NT2/D1 (cell line): ENCODE results near the gene FBXO42.

Experiments used
- DNase-seq: peaks from one replicate; pipeline ENCODE4 v3.0.0-alpha.2; 2011; ENCODE audit warnings: low read depth, low spot score
- H3K27me3 ChIP-seq: 2 replicates; pipeline ENCODE4 v1.6.0; 2011; ENCODE audit warnings: mild to moderate bottlenecking; ENCODE audit not compliant: insufficient read length, insufficient read depth
- H3K36me3 ChIP-seq: 2 replicates; pipeline ENCODE4 v1.6.1; 2011; ENCODE audit warnings: mild to moderate bottlenecking, low read length, mixed read lengths; ENCODE audit not compliant: insufficient read depth, insufficient read length
- H3K4me1 ChIP-seq: 2 replicates; pipeline ENCODE4 v1.5.1; 2011; ENCODE audit not compliant: insufficient read depth, insufficient read length
- H3K4me3 ChIP-seq: 2 replicates; pipeline ENCODE4 v1.5.1; 2011; ENCODE audit warnings: low read depth; ENCODE audit not compliant: insufficient read length
- H3K9ac ChIP-seq: 2 replicates; pipeline ENCODE4 v1.6.0; 2011; ENCODE audit warnings: low read depth; ENCODE audit not compliant: insufficient read length
- H3K9me3 ChIP-seq: 2 replicates; pipeline ENCODE4 v1.5.1; 2011; ENCODE audit warnings: mild to moderate bottlenecking, low read length; ENCODE audit not compliant: insufficient read depth
- SUZ12 ChIP-seq: IDR thresholded peaks from 2 replicates; pipeline ENCODE4 v1.6.1; 2011; ENCODE audit not compliant: insufficient read length, insufficient read depth; ENCODE audit errors: extremely low read depth
- YY1 ChIP-seq: IDR thresholded peaks from 2 replicates; pipeline ENCODE4 v1.6.1; 2011; ENCODE audit not compliant: insufficient read length, insufficient read depth
- ZNF274 ChIP-seq: IDR thresholded peaks from 2 replicates; pipeline ENCODE4 v1.6.1; 2011; ENCODE audit warnings: mild to moderate bottlenecking, low read depth, low read length

The FBXO42 gene

DNA sequence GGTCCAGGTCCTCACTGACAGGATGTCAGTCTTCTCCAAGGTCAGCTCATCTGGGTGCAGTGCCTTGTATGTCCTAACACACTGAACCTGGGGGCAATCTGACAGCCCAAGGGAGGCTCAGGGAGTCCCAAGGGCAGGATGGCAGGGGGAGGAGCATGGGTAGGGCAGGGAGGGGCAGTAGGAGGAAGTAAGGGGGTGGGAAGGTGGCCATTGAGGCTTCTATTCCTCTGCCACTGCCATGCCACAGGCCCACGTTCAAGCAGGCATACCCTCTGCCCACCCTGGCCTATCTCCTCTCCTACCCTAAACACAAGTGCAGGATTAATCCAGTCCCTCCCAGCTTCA is 153.2 kb downstream of the FBXO42 start:
- TF ChIP-seq YY1: no peak
- no peak for TF ChIP-seq SUZ12
- no peak for TF ChIP-seq ZNF274
- no peaks in the 10 kb centered on the region for H3K9me3 ChIP-seq
- peaks cover 19% of the 10 kb centered on the region for H3K36me3 ChIP-seq
- no peak for DNase-seq
- H3K9ac ChIP-seq: no peak overlapping the region
- H3K4me3 ChIP-seq: no peak overlapping the region
- H3K4me1 ChIP-seq: peaks cover 2% of the 10 kb centered on the region
- H3K27me3 ChIP-seq: no peaks in the 10 kb centered on the region

DNA sequence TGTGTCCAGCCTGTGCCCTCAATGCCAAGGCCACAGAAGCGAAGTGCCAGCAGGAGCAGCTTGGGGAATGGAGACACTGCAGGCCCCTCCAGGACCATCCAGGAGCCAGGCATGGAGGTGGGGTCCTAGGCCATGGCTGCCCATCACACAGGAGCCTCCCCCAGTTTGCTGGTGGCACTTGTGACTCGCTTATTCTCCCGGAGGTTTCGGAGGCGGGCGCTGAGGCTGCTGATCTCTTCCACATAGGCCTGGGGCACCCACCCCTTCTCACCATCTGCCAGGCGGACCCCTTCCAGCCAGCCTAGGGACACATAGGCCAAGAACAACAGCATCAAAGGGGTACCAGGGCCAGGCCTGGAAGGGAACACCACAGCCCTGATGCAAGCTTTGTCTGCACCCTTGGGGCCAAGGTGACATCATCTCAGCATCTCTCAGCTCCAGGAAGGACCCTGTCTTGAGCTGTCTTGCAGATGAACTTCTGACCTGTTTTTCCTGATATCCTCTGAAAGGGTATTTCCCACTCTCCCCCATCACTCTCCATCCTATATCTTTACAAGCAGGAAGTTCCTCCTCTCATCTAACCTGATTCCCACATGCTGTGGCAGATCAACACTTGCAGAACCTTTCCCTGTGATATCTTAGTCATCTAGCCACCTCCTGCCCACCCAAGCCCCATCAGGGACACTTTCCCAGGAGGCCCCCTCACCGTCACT is 153.7 kb downstream of the FBXO42 start:
- TF ChIP-seq ZNF274: no peak
- H3K27me3 ChIP-seq: no peaks in the 10 kb centered on the region
- H3K9ac ChIP-seq: no peak overlapping the region
- no peak overlapping the region for H3K4me3 ChIP-seq
- peaks cover 2% of the 10 kb centered on the region for H3K4me1 ChIP-seq
- H3K9me3 ChIP-seq: no peaks in the 10 kb centered on the region
- DNase-seq: no peak
- peaks cover 17% of the 10 kb centered on the region for H3K36me3 ChIP-seq

DNA sequence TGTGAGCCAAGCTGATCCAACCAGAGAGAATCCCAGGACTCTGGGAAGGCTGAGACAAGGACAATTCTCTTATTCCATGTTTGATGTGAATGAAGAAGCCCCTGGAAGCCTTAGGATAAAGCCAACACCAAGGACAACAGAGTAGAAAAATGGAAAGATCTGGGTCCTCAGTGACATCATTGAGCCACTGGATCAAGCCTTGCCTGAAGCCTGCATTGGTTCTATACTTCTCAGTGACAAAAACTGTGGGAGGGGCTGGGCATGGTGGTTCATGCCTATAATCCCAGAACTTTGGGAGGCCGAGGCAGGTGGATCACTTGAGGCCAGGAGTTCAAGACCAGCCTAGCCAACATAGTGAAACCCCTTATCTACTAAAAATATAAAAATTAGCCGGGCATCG is 155.4 kb downstream of the FBXO42 start:
- no peak for TF ChIP-seq ZNF274
- no peak for TF ChIP-seq YY1
- TF ChIP-seq SUZ12: no peak
- Histone ChIP-seq H3K4me3 (no peak overlapping the region), H3K9me3 (no peaks in the 10 kb centered on the region), H3K27me3 (no peaks in the 10 kb centered on the region), H3K4me1 (peaks cover 2% of the 10 kb centered on the region), H3K36me3 (peaks cover 11% of the 10 kb centered on the region), H3K9ac (no peak overlapping the region)
- DNase-seq: no peak
